OCI-LY1 (cell line): ENCODE results near the gene PRR22.

Experiments used
- H2AFZ ChIP-seq: fragments of 200-600 bp; sonication (generic), shearing (Covaris generic); 2 replicates; pipeline ENCODE4 v1.6.0; 2014; ENCODE audit warnings: antibody characterized with exemption, mild to moderate bottlenecking, low read length
- H3F3A ChIP-seq: fragments of 200-600 bp; sonication (generic), shearing (Covaris generic); 2 replicates; pipeline ENCODE4 v1.6.0; 2014; ENCODE audit warnings: mild to moderate bottlenecking, antibody characterized with exemption, low read length, moderate library complexity; ENCODE audit not compliant: insufficient read depth
- H3K27ac ChIP-seq: fragments of 200-600 bp; sonication (generic); 2 replicates; pipeline ENCODE4 v1.5.1; 2014; ENCODE audit warnings: low read length, mixed run types, mild to moderate bottlenecking, low read depth; ENCODE audit not compliant: poor library complexity, severe bottlenecking
- H3K27me3 ChIP-seq: fragments of 200-600 bp; sonication (generic); 2 replicates; pipeline ENCODE4 v1.6.0; 2014; ENCODE audit warnings: antibody characterized with exemption, mild to moderate bottlenecking, low read length, moderate library complexity; ENCODE audit not compliant: insufficient read depth
- H3K36me3 ChIP-seq: fragments of 200-600 bp; sonication (generic); 2 replicates; pipeline ENCODE4 v1.6.1; 2014; ENCODE audit warnings: mild to moderate bottlenecking, antibody characterized with exemption, low read length, moderate library complexity, mixed read lengths; ENCODE audit not compliant: insufficient read depth
- H3K4me1 ChIP-seq: fragments of 200-600 bp; sonication (generic); 2 replicates; pipeline ENCODE4 v1.5.1; 2014; ENCODE audit warnings: mild to moderate bottlenecking, low read length, moderate library complexity; ENCODE audit not compliant: insufficient read depth, severe bottlenecking
- H3K4me2 ChIP-seq: fragments of 200-600 bp; sonication (generic), shearing (Covaris generic); 2 replicates; pipeline ENCODE4 v1.6.1; 2014; ENCODE audit warnings: low read length
- H3K4me3 ChIP-seq: fragments of 200-600 bp; sonication (generic); 2 replicates; pipeline ENCODE4 v1.5.1; 2014; ENCODE audit warnings: low read length, low read depth, mild to moderate bottlenecking, mixed read lengths; ENCODE audit not compliant: poor library complexity, severe bottlenecking
- H3K79me2 ChIP-seq: fragments of 200-600 bp; shearing (Covaris generic); 2 replicates; pipeline ENCODE4 v1.6.1; 2016; ENCODE audit warnings: mixed run types, low read length, mixed read lengths; ENCODE audit not compliant: insufficient read depth
- H3K9ac ChIP-seq: fragments of 200-600 bp; sonication (generic), shearing (Covaris generic); 2 replicates; pipeline ENCODE4 v1.6.1; 2014; ENCODE audit warnings: mild to moderate bottlenecking, low read length, mixed read lengths
- H3K9me2 ChIP-seq: fragments of 200-600 bp; sonication (generic), shearing (Covaris generic); 2 replicates; pipeline ENCODE4 v1.6.1; 2014; ENCODE audit warnings: low read depth, mild to moderate bottlenecking, low read length, mixed read lengths
- H3K9me3 ChIP-seq: fragments of 200-600 bp; shearing (Covaris generic); 2 replicates; pipeline ENCODE4 v1.6.1; 2014; ENCODE audit warnings: low read length, mixed read lengths
- H4K20me1 ChIP-seq: fragments of 200-600 bp; sonication (generic), shearing (Covaris generic); 2 replicates; pipeline ENCODE4 v1.6.0; 2016; ENCODE audit warnings: mild to moderate bottlenecking, low read length; ENCODE audit not compliant: insufficient read depth
- CTCF ChIP-seq: fragments of 200-600 bp; sonication (generic), shearing (Covaris generic); IDR thresholded peaks from 2 replicates; pipeline ENCODE4 v1.5.1; 2017; ENCODE audit warnings: mild to moderate bottlenecking, antibody characterized with exemption, low read length, moderate library complexity, mixed read lengths
- EZH2 ChIP-seq: fragments of 200-600 bp; sonication (generic), shearing (Covaris generic); IDR thresholded peaks from 2 replicates; pipeline ENCODE4 v1.8.0; 2017; ENCODE audit warnings: borderline replicate concordance, mixed run types, mild to moderate bottlenecking, antibody characterized with exemption, low read length, moderate library complexity, mixed read lengths

PRR22 gene

GRCh38 chr19:5786593-5787408 lies 2.3 kb upstream of the PRR22 start:
- Histone ChIP-seq H3K9me2 (no peaks in the 10 kb centered on the region), H3F3A (no peaks in the 10 kb centered on the region), H3K4me3 (no peak overlapping the region), H3K36me3 (peaks cover 72% of the 10 kb centered on the region), H3K9me3 (no peaks in the 10 kb centered on the region), H4K20me1 (no peaks in the 10 kb centered on the region), H2AFZ (no peak overlapping the region), H3K9ac (no peak overlapping the region), H3K79me2 (no peaks in the 10 kb centered on the region), H3K4me2 (no peak overlapping the region), H3K27me3 (no peaks in the 10 kb centered on the region), H3K4me1 (peaks cover 8% of the 10 kb centered on the region), H3K27ac (no peak overlapping the region)
- no peak for TF ChIP-seq CTCF
- no peak for TF ChIP-seq EZH2

GRCh38 chr19:5785423-5785822 lies 877 bp upstream of the PRR22 start:
- Histone ChIP-seq H4K20me1 (no peaks in the 10 kb centered on the region), H3K9ac (no peak overlapping the region), H3K4me1 (peaks cover 8% of the 10 kb centered on the region), H3K4me3 (no peak overlapping the region), H2AFZ (no peak overlapping the region), H3K27me3 (no peaks in the 10 kb centered on the region), H3K36me3 (peaks cover 72% of the 10 kb centered on the region), H3F3A (no peaks in the 10 kb centered on the region), H3K4me2 (no peak overlapping the region), H3K9me3 (no peaks in the 10 kb centered on the region), H3K9me2 (no peaks in the 10 kb centered on the region), H3K27ac (no peak overlapping the region), H3K79me2 (no peaks in the 10 kb centered on the region)
- TF ChIP-seq CTCF (no peak), EZH2 (no peak)

GRCh38 chr19:5782945-5783919 lies 1.3 kb downstream of the PRR22 start:
- H3K9me2 ChIP-seq = no peaks in the 10 kb centered on the region
- no peaks in the 10 kb centered on the region for H3K79me2 ChIP-seq
- TF ChIP-seq CTCF = no peak
- TF ChIP-seq EZH2 = no peak
- no peaks in the 10 kb centered on the region for H4K20me1 ChIP-seq
- H2AFZ ChIP-seq = no peak overlapping the region
- no peak overlapping the region for H3K4me3 ChIP-seq
- no peaks in the 10 kb centered on the region for H3F3A ChIP-seq
- H3K4me1 ChIP-seq = no peaks in the 10 kb centered on the region
- no peaks in the 10 kb centered on the region for H3K9me3 ChIP-seq
- no peak overlapping the region for H3K9ac ChIP-seq
- peaks cover 53% of the 10 kb centered on the region for H3K36me3 ChIP-seq
- no peak overlapping the region for H3K4me2 ChIP-seq
- no peaks in the 10 kb centered on the region for H3K27me3 ChIP-seq
- H3K27ac ChIP-seq = no peak overlapping the region
